OCI-LY1 (cell line): ENCODE results near the gene AP3D1.
A peak's percentile ranks its signal among the peaks of the same experiment; 100 is the strongest.

Source experiments
- CTCF ChIP-seq: fragments of 200-600 bp; sonication (generic), shearing (Covaris generic); IDR thresholded peaks from 2 replicates; pipeline ENCODE4 v1.5.1; 2017; ENCODE audit warnings: mild to moderate bottlenecking, antibody characterized with exemption, low read length, moderate library complexity, mixed read lengths
- EZH2 ChIP-seq: fragments of 200-600 bp; sonication (generic), shearing (Covaris generic); IDR thresholded peaks from 2 replicates; pipeline ENCODE4 v1.8.0; 2017; ENCODE audit warnings: borderline replicate concordance, mixed run types, mild to moderate bottlenecking, antibody characterized with exemption, low read length, moderate library complexity, mixed read lengths

- TF ChIP-seq CTCF (peak; percentile 40), EZH2 (no peak)
Measured at GRCh38 chr19:2087621-2088100, 63.7 kb downstream of the AP3D1 start.
